Endothelial cell of coronary artery (primary cell): ENCODE data around the gene NAT10. TPM values are rescaled to one million over a fixed set of nuclear protein-coding genes. Genes with fewer than 3 reads are reported as not detected.

Source experiments
- total RNA-seq: library from RNA; depleted of rRNA; stranded (reverse); fragments of >200 nt; gene quantifications from 2 replicates; pipeline ENCODE4 v1.2.3, GENCODE V29; 2014

The NAT10 gene
- total RNA-seq: 18.8 and 23.3 TPM in 2 replicates

DNA sequence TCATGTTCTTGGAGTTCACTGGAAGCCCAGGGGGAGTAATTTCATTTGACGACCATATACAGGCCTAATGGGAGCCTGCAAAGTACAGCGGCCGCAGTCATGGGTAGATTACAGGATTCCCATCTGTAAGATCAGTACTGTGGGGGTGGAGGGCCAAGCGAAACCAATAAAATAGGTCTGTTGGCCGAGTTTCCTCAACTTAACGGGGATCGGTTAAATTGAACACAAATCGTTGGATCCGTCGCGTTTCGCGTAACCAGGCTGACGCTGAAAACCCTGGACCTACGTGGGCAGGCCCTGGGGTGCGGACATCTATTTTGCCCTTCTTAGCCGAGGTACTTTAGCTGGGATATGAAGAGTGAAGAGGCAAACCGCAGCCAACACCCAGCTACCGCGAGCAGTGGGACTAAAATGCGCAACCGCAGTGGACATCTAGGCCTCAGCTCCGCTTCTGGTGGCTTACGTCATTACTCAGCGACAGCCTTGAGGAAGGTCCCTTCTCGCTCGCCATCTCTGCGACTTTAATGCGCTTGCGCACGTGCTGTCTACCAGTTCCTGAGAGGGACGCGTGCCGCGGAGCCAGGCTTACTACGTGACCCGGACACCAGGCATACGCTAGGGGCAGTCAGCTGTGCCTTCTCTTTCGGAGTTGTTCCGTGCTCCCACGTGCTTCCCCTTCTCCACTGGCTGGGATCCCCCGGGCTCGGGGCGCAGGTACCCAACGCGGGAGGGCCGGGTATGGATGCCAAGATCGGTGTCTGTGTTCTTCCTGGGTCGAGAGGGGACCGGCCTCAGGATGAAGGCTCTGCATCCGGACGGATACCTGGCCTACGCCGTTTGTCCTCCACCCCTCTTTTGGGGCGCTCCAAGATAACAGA, at the start of gene NAT10:
TSS of gene NAT10 (plus strand) at position 551 of the 878 bp plus-strand sequence. CDS start 2,597 bp downstream, outside the sequence.

Other genes starting within 250 kb of the NAT10 start
- gene LMO2, start 213.6 kb upstream of the NAT10 start, total RNA-seq: 22.5 and 36.0 TPM in 2 replicates
- gene CAPRIN1, start 53.9 kb upstream of the NAT10 start, total RNA-seq: 193 and 251 TPM in 2 replicates